Measurements from ENCODE around the gene CPB1.

GRCh38 chr3:148825476-148825875, 2.1 kb upstream of the CPB1 start:
- no peak for TF ChIP-seq POLR2A (IDR thresholded peaks at IDR 0.05; ENCODE audit: low read depth, low read length)
- TF ChIP-seq POLR2AphosphoS5 (IDR thresholded peaks at IDR 0.05; ENCODE audit: low read depth, low read length), result no peak
- no peak for TF ChIP-seq TAF1 (IDR thresholded peaks at IDR 0.05; ENCODE audit: low read depth, low read length)
- TF ChIP-seq SPI1 (IDR thresholded peaks at IDR 0.05; ENCODE audit: low read depth, low read length), result no peak
- no peak for TF ChIP-seq POU2F2 (IDR thresholded peaks at IDR 0.05; ENCODE audit: low read depth, low read length)

All from GM12891 (cell line).